ENCODE measurements around the gene VSTM2L.
"Not testable (repeated sequence)": the region's sequence is repeated elsewhere in the genome, so short reads cannot be mapped to it uniquely, and the experiment has no call there.

Gene VSTM2L

GRCh38 chr20:37902504-37903313 is at the start of gene VSTM2L:
Gene VSTM2L, plus strand, starts transcription at chr20:37903127. Its CDS starts 224 bp downstream, at chr20:37903351.
- H3K4me2 ChIP-seq (ENCODE audit: insufficient read depth, low read length), result no peak within 1 kb of the TSS
- H3K4me3 ChIP-seq (ENCODE audit: low read depth in 1 of 2, low read length in 2 of 2), result no peak within 1 kb of the TSS
- no peaks in the 10 kb centered on the region for H3K27me3 ChIP-seq (ENCODE audit: insufficient read depth, low read length, poor library complexity)

DNA sequence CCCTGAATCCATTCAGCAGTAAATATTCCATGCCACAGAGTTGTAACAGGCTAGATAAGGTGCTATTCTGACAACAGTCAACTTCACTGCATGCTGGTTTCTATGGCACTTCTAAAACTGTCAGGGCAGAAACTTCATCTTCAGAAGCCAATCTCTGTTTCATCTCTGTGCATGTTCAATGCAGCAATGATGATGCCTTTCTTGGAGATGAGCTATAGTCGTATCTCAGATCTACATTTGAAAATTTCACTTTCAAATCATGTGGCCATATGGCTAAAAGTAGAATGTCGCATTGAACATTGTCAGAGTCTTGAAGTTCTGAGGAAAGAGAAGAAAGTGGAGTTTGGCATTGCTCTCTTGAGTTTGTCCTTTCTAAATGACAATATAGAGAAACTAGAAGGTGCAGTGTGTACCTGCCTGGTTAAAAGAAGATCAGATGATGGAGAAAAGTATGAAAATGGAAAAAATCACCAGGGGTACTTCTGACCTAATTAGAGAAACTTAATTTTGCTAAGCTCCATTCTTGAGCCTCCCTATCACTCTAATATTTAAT is 49.0 kb upstream of the VSTM2L start:
- no peak overlapping the region for H2AFZ ChIP-seq (ENCODE audit: low read depth, low read length)

More at GRCh38 chr20:37902504-37903313, at the start of gene VSTM2L:
- H3K79me2 ChIP-seq (ENCODE audit: insufficient read depth, low read length), result no peaks in the 10 kb centered on the region
- H3K4me1 ChIP-seq (ENCODE audit: insufficient read depth, low read length), result no peaks in the 10 kb centered on the region
- DNase-seq, result no peak
- no peaks in the 10 kb centered on the region for H3K9me3 ChIP-seq (ENCODE audit: insufficient read depth, low read length, severe bottlenecking)
- H3K27ac ChIP-seq (ENCODE audit: low read length), result no peak within 1 kb of the TSS
- H3K36me3 ChIP-seq (ENCODE audit: insufficient read depth, low read length), result no peaks in the 10 kb centered on the region
- peaks cover 35% of the 10 kb centered on the region for H4K20me1 ChIP-seq (ENCODE audit: insufficient read depth, low read length)
- TF ChIP-seq CTCF (IDR thresholded peaks at IDR 0.05; ENCODE audit: borderline replicate concordance, extremely low read depth, low read length, poor library complexity, severe bottlenecking) (no peak), EZH2 (IDR thresholded peaks at IDR 0.05; ENCODE audit: borderline replicate concordance, low read depth, low read length, severe bottlenecking) (no peak)
- no peak within 1 kb of the TSS for H2AFZ ChIP-seq (ENCODE audit: low read depth, low read length)
- no peak within 1 kb of the TSS for H3K9ac ChIP-seq (ENCODE audit: low read depth, low read length)
- no peak for ATAC-seq (ENCODE audit: insufficient read depth, low read depth)

GRCh38 chr20:37856034-37856433 is 46.9 kb upstream of the VSTM2L start:
- H3K9ac ChIP-seq (ENCODE audit: low read depth, low read length); H3K27me3 ChIP-seq (ENCODE audit: insufficient read depth, low read length, poor library complexity); H3K79me2 ChIP-seq (ENCODE audit: insufficient read depth, low read length); H3K4me3 ChIP-seq (ENCODE audit: low read depth in 1 of 2, low read length in 2 of 2); H3K4me1 ChIP-seq (ENCODE audit: insufficient read depth, low read length); H2AFZ ChIP-seq (ENCODE audit: low read depth, low read length); ATAC-seq (ENCODE audit: insufficient read depth, low read depth); H3K4me2 ChIP-seq (ENCODE audit: insufficient read depth, low read length); H4K20me1 ChIP-seq (ENCODE audit: insufficient read depth, low read length); H3K27ac ChIP-seq (ENCODE audit: low read length); H3K9me3 ChIP-seq (ENCODE audit: insufficient read depth, low read length, severe bottlenecking); DNase-seq: not testable (repeated sequence)
- H3K36me3 ChIP-seq (ENCODE audit: insufficient read depth, low read length), result peaks cover 57% of the 10 kb centered on the region

More for the DNA sequence above, 49.0 kb upstream of the VSTM2L start:
- DNase-seq (no peak), ATAC-seq (ENCODE audit: insufficient read depth, low read depth) (no peak)
- Histone ChIP-seq H3K27me3 (ENCODE audit: insufficient read depth, low read length, poor library complexity) (no peaks in the 10 kb centered on the region), H3K4me1 (ENCODE audit: insufficient read depth, low read length) (no peaks in the 10 kb centered on the region), H3K4me3 (ENCODE audit: low read depth in 1 of 2, low read length in 2 of 2) (no peak overlapping the region), H3K9me3 (ENCODE audit: insufficient read depth, low read length, severe bottlenecking) (no peaks in the 10 kb centered on the region), H3K79me2 (ENCODE audit: insufficient read depth, low read length) (no peaks in the 10 kb centered on the region), H4K20me1 (ENCODE audit: insufficient read depth, low read length) (no peaks in the 10 kb centered on the region), H3K36me3 (ENCODE audit: insufficient read depth, low read length) (peaks cover 60% of the 10 kb centered on the region), H3K9ac (ENCODE audit: low read depth, low read length) (no peak overlapping the region), H3K27ac (ENCODE audit: low read length) (no peak overlapping the region), H3K4me2 (ENCODE audit: insufficient read depth, low read length) (no peak overlapping the region)
- TF ChIP-seq CTCF (IDR thresholded peaks at IDR 0.05; ENCODE audit: borderline replicate concordance, extremely low read depth, low read length, poor library complexity, severe bottlenecking) (no peak), EZH2 (IDR thresholded peaks at IDR 0.05; ENCODE audit: borderline replicate concordance, low read depth, low read length, severe bottlenecking) (no peak)

GRCh38 chr20:37856932-37857660 is 45.8 kb upstream of the VSTM2L start:
- Histone ChIP-seq H3K4me2 (ENCODE audit: insufficient read depth, low read length) (no peak overlapping the region), H3K9ac (ENCODE audit: low read depth, low read length) (no peak overlapping the region), H3K27ac (ENCODE audit: low read length) (no peak overlapping the region), H3K4me1 (ENCODE audit: insufficient read depth, low read length) (no peaks in the 10 kb centered on the region), H3K9me3 (ENCODE audit: insufficient read depth, low read length, severe bottlenecking) (no peaks in the 10 kb centered on the region), H3K27me3 (ENCODE audit: insufficient read depth, low read length, poor library complexity) (no peaks in the 10 kb centered on the region), H3K4me3 (ENCODE audit: low read depth in 1 of 2, low read length in 2 of 2) (no peak overlapping the region), H3K36me3 (ENCODE audit: insufficient read depth, low read length) (peaks cover 62% of the 10 kb centered on the region), H2AFZ (ENCODE audit: low read depth, low read length) (no peak overlapping the region), H4K20me1 (ENCODE audit: insufficient read depth, low read length) (no peaks in the 10 kb centered on the region), H3K79me2 (ENCODE audit: insufficient read depth, low read length) (no peaks in the 10 kb centered on the region)
- DNase-seq (no peak), ATAC-seq (ENCODE audit: insufficient read depth, low read depth) (no peak)
- no peak for TF ChIP-seq CTCF (IDR thresholded peaks at IDR 0.05; ENCODE audit: borderline replicate concordance, extremely low read depth, low read length, poor library complexity, severe bottlenecking)
- TF ChIP-seq EZH2 (IDR thresholded peaks at IDR 0.05; ENCODE audit: borderline replicate concordance, low read depth, low read length, severe bottlenecking), result no peak

All from DND-41 (cell line).